HT1080 (cell line): ENCODE measurements around the gene SENP2. TPM values are rescaled to one million over a fixed set of nuclear protein-coding genes. Genes with fewer than 3 reads are reported as not detected.
"Not testable (repeated sequence)": the region's sequence is repeated elsewhere in the genome, so short reads cannot be mapped to it uniquely, and the experiment has no call there.

Source experiments
- DNase-seq: peaks from one replicate; pipeline ENCODE4 v3.0.0-alpha.2; 2015; ENCODE audit warnings: low read depth
- total RNA-seq: library from RNA; depleted of rRNA; stranded (reverse); fragments of >200 nt; shearing (Covaris generic); gene quantifications from 2 replicates; pipeline ENCODE4 v1.2.3, GENCODE V29; 2014

The SENP2 gene
- total RNA-seq, 1 experiment from 2014 or later, result 35.4 TPM

- DNase-seq, result no peak
Measured at GRCh38 chr3:185585518-185585858, 607 bp upstream of the SENP2 start.

- no peak for DNase-seq
Measured at GRCh38 chr3:185586686-185587039, 568 bp downstream of the SENP2 start.

DNA sequence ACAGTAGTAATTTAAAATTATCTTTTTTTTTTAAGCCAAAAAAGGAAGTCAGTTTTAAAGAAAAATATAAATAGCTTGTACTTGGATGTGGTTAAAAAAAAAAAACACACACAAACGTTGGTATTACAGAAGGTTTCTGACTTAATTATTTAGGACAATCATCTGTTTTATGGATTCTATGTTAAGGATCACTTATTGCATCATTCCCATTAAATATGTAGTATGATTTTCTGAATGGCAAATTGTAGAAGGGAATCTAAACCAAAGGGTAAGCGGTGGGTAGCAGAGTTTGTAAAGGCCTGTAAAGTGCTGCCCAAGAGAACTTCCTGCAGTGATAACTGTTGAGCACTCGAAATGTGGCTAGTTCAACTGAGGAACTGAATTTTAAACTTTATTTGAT, 8.0 kb downstream of the SENP2 start:
- DNase-seq, result no peak

GRCh38 chr3:185595526-185595925, 9.4 kb downstream of the SENP2 start:
- DNase-seq, result no peak

DNA sequence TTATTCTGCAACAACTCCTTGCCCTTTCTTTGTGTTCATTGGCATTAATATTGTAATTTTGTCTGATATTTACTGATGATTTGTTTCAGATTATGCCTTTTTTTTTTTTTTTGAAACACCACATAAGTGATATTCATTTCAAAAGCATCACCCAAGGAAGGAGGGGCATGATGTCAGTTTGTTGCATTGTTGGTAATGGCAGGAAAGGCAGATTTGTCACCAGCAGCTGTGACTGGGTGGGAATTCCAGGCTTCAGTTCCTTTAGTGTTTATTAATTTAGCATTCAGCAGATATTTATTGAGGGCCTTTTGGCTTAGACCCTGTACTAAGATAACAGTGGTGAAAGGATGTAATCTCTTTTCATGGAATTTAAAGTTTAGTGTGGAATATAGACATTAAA, 19.5 kb downstream of the SENP2 start:
- no peak for DNase-seq

GRCh38 chr3:185606196-185606595, 20.1 kb downstream of the SENP2 start:
- DNase-seq, result no peak

DNA sequence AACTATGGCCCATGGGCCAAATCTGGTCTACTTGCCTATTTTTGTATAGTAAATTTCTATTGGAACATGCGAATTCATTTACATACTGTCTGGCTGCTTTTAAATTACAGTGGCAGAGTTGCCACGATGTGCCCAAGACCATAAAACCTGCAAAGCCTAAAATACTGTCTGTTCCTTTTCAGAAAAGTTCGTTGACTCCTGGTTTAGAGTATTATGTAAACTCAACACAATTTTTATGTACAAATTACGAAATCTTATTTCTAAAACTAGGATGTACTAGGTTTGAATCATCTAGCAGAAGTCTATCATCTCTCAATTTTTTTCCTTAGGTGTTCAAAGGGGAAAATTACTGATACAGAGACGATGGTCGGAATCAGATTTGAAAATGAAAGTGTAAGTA, 26.9 kb downstream of the SENP2 start:
- no peak for DNase-seq

- no peak for DNase-seq
Measured at GRCh38 chr3:185623939-185624665, 38.0 kb downstream of the SENP2 start.

GRCh38 chr3:185625784-185626183, 39.7 kb downstream of the SENP2 start:
- DNase-seq, result no peak

DNA sequence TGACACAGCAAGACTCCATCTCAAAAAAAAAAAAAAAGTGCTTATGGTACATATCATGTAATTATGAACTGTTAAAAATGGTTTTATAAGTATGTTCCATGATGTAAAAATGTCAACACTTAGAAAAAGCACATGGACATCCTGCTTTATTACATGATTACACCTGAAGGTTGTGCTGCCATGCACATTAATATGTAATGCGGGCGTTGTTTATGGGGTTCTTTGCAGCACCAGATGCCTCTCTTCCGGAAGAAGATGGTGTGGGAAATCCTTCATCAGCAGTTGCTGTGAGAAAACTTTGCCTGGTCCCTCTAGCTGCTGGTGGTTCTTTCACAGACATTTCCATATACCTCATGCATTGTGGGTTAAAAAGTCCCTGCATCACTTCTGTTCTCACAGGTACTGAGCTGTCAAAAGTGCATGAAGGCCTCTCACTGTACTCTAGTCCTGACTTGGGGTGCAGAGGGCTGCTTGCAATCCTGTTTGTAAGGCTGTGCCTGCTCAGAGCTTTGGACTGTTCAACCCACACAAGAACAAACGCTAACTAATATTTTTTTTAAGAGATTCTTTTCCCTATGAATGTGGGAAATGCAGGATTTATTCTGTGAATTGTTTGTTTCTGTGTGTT, 43.6 kb downstream of the SENP2 start:
- DNase-seq, result no peak

DNA sequence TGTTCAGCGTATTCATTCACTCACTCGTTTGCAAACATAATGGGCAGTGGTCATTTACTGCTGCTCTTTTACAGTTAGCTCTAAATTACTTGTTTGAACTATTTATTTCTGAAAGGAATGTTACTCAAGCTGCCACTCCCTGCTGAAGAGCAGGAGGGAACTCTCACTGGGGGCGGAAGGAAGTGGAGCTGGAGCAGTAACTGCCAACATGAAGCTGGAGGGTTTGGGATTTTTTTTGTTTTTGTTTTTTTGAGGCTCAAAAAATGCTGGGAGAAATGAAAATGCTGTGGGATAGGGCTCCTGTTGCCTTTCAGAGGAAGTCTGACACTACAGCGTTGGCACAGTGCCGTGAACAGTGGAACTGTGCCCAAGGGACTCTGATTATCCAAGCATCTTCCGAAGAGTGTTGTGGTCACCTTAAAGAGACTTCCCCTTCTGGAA, 44.1 kb downstream of the SENP2 start:
- DNase-seq, result no peak

GRCh38 chr3:185631108-185631507, 45.0 kb downstream of the SENP2 start:
- no peak for DNase-seq

DNA sequence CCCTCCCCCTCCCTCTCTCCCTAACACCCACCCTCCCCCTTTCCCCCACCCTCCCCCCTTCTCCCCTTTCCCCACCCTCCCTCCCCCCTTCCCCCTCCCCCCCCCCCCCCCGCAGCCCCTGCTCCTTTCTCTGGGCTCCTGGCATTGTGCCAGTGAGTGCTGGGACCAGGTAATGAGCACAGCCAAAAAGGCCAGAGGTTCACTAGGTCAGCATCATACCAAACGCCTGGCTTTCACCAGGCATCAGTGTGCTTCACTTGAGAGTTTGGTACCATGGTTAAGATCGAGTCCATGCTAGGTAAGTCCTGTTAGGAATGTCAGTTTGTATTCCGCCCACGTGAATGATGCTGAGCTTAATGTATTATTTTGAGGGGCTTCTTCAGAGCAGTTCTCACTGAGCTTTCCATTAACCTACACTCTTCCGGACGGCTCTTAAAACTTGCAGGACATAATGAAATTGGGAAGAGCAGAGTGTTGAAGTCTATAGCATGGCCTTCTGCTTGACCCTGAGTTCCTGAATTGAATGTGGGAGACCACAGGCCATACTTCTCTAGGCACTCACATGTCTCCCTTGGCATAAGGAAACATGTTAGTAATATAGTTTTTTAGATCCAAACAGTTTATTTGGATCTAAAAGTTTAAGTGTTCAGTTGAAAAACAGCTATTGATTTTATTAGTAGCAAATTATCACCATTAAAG, 45.6 kb downstream of the SENP2 start:
- DNase-seq, result no peak

- no peak for DNase-seq
Measured at GRCh38 chr3:185632996-185633395, 46.9 kb downstream of the SENP2 start.

DNA sequence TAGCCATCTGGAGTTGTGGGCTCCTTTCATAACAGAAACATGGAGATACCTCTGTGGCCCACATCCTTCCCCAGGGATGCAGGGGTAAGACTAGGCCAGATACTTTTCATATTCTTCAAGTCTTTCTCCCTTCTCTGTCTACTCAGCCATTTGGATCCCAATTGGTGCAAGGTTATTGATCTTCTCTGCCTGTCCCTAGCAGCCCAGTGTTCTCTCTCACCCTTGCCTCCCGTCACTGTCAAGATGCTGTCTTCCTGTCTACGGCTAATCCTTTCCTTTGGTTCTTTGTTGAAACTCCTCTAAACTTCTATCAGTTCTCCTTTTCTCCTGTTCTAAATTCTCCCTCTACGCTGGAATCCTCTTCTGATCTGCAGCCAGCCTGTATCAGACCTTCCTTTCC, 51.3 kb downstream of the SENP2 start:
- DNase-seq, result no peak

- not testable (repeated sequence) for DNase-seq
Measured at GRCh38 chr3:185638651-185639050, 52.6 kb downstream of the SENP2 start.

DNA sequence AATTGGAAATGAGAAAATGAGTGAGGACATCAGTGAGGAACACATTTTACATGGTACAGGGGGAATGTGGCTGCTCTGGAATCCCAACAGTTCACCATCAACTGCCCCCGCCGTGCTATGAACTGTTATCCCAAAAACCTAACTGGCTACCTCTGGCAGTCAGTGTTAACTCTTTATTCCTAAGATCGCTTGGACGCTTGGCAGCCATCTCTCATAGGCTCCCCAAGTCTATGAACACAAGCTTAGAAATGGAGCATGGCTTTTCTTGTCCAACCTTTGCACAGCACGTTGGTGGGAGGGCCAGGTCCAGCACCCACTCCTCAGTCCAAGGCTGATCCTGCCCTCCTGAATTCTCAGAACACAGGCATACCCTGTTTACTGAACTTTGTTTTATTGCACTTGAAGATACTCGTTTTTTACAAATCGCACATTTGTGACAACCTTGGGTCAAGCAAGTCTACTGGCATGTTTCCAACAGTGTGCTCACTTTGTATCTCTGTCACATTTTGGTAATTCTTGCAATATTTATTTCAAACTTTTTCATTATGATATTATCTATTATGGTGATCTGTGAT, 53.6 kb downstream of the SENP2 start:
- DNase-seq, result no peak

DNA sequence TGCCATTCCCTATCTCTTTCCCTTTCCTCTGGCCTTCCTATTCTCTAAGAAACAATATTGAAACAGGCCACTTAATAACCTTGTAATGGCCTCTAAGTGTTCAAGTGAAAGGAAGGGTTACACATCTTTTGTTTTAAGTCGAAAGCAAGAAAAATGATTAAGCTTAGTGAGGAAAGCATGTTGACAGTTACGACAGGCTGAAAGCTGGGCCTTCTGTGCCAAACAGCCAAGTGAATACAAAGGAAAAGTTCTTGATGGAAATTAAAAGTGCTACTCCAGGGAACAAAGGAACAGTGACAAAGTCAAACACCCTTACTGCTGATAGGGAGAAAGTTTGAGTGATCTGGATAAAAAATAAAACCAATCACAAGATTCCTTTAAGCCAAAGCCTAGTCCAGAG, 54.2 kb downstream of the SENP2 start:
- DNase-seq, result no peak

- DNase-seq, result not testable (repeated sequence)
Measured at GRCh38 chr3:185645191-185645590, 59.1 kb downstream of the SENP2 start.

- no peak for DNase-seq
Measured at GRCh38 chr3:185645596-185646381, 59.7 kb downstream of the SENP2 start.

- DNase-seq, result no peak
Measured at GRCh38 chr3:185646382-185647133, 60.5 kb downstream of the SENP2 start.
